Mesothelial cell of epicardium (in vitro differentiated cells): ENCODE measurements around the gene CIDEB. TPM values are rescaled to one million over a fixed set of nuclear protein-coding genes. Genes with fewer than 3 reads are reported as not detected.

Experiments used
- DNase-seq, 2 experiments: peaks; one replicate each; pipeline ENCODE4 v3.0.0; 2021; ENCODE audit warnings: low spot score in 2 of 2; ENCODE audit not compliant: unreplicated experiment in 2 of 2
- H3K27ac Mint-ChIP-seq: 2 replicates; pipeline ENCODE4 v1.8.0; 2021; ENCODE audit warnings: mixed read lengths
- H3K27me3 Mint-ChIP-seq: 2 replicates; pipeline ENCODE4 v1.8.0; 2021; ENCODE audit warnings: low read depth, mixed read lengths
- H3K36me3 Mint-ChIP-seq: 2 replicates; pipeline ENCODE4 v1.8.0; 2021; ENCODE audit warnings: mixed read lengths
- H3K4me1 Mint-ChIP-seq: 2 replicates; pipeline ENCODE4 v1.8.0; 2021; ENCODE audit warnings: mixed read lengths
- H3K4me3 Mint-ChIP-seq: 2 replicates; pipeline ENCODE4 v1.8.0; 2021; ENCODE audit warnings: mild to moderate bottlenecking, moderate library complexity, mixed read lengths
- H3K9me3 Mint-ChIP-seq: 2 replicates; pipeline ENCODE4 v1.8.0; 2021; ENCODE audit warnings: mixed read lengths
- total RNA-seq: library from RNA; stranded (reverse); gene quantifications from 3 replicates; pipeline ENCODE4 v1.2.1, GENCODE V29; 2021
- TF ChIP-seq, protein P1 (sequence below): fragments of 200-600 bp; sonication (generic); IDR thresholded peaks from one replicate; pipeline ENCODE4 v1.5.0; 2021; ENCODE audit warnings: antibody characterized with exemption; ENCODE audit not compliant: unreplicated experiment

Gene CIDEB
- total RNA-seq, 1 donor from 2014 or later = not detected

DNA sequence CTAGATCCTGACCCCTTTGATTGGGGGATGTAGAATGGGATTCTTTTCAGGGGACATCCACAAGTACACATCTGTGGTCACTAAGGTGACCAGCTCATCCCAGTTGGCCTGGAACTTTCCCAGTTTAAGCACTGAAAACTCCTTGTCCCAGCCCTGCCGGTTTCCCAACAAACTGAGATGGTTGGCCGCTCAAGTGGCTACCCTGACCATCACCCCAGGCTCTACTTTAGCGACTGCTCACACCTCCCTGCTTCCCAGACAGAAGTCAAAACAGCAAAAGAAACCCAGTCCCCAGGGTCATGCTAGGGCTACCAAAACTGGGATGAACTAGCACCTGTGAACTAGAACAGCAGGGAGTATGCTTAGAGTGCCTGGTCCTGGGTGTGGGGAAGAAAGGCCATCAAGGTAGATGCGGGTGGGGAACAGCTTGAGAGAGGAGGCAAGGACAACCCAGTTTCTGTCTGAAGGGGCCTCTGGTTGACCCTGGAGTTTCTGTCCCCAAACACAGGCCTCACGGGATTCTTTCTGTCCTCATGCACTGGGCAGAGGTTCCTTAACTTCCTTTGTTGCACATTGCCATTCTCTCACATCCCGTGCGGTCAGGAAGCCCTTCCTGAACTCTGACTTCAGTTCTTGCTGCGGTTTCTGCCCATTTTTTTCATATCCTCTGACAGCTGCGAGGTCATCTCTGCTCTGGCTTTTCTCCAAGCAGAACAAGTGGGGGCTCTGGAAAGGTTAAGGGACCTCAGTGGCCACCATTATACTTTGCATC is 5.1 kb upstream of the CIDEB start:
- peaks cover 8% of the 10 kb centered on the region for H3K27me3 Mint-ChIP-seq
- H3K9me3 Mint-ChIP-seq = no peaks in the 10 kb centered on the region
- H3K27ac Mint-ChIP-seq = no peak overlapping the region
- H3K4me1 Mint-ChIP-seq = peaks cover 2% of the 10 kb centered on the region
- H3K36me3 Mint-ChIP-seq = peaks cover 2% of the 10 kb centered on the region
- no peak for DNase-seq
- TF ChIP-seq, protein P1, sequence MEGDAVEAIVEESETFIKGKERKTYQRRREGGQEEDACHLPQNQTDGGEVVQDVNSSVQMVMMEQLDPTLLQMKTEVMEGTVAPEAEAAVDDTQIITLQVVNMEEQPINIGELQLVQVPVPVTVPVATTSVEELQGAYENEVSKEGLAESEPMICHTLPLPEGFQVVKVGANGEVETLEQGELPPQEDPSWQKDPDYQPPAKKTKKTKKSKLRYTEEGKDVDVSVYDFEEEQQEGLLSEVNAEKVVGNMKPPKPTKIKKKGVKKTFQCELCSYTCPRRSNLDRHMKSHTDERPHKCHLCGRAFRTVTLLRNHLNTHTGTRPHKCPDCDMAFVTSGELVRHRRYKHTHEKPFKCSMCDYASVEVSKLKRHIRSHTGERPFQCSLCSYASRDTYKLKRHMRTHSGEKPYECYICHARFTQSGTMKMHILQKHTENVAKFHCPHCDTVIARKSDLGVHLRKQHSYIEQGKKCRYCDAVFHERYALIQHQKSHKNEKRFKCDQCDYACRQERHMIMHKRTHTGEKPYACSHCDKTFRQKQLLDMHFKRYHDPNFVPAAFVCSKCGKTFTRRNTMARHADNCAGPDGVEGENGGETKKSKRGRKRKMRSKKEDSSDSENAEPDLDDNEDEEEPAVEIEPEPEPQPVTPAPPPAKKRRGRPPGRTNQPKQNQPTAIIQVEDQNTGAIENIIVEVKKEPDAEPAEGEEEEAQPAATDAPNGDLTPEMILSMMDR = no peak
- H3K4me3 Mint-ChIP-seq = no peak overlapping the region

DNA sequence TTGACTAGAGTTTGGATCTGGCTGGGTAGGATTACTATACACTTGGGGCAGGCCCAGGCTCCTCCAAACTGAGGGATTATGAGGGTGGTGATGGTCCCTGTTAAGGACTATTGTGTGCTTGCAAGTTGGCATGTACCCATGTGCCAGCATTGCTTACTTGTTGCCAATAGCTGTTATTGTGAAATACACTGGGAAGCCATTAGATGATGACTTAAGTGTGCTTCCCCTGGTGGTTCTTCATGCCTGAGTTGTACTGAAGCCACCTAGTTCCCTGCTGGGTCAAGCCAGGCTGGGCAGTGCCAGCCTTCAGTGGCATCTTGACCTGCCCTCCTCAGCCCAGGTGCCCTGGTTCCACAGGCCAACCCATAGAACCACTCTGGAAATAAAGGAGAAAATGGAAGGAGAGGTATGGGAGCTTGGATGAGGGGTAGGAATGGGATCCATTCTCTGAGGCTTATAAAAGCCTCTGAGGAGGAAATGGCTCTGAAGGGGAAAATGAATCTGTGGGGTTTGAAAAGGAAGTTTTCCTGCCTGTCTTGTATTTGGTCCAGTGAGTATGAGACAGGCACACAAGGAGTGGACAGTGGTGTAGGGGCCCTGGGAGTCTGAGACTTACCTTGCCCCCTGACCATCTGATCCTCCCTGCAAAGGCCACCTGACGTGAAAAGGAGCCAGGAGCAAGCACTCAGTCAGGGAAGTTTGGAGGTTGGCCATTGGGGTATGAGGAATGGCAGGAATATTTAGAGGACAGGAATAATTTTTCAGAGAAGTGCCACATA is 4.2 kb upstream of the CIDEB start:
- H3K4me3 Mint-ChIP-seq = no peak overlapping the region
- H3K27ac Mint-ChIP-seq = no peak overlapping the region
- peaks cover 2% of the 10 kb centered on the region for H3K4me1 Mint-ChIP-seq
- no peaks in the 10 kb centered on the region for H3K9me3 Mint-ChIP-seq
- no peaks in the 10 kb centered on the region for H3K27me3 Mint-ChIP-seq
- peaks cover 2% of the 10 kb centered on the region for H3K36me3 Mint-ChIP-seq
- no peak for DNase-seq
- TF ChIP-seq, protein P1 = no peak

DNA sequence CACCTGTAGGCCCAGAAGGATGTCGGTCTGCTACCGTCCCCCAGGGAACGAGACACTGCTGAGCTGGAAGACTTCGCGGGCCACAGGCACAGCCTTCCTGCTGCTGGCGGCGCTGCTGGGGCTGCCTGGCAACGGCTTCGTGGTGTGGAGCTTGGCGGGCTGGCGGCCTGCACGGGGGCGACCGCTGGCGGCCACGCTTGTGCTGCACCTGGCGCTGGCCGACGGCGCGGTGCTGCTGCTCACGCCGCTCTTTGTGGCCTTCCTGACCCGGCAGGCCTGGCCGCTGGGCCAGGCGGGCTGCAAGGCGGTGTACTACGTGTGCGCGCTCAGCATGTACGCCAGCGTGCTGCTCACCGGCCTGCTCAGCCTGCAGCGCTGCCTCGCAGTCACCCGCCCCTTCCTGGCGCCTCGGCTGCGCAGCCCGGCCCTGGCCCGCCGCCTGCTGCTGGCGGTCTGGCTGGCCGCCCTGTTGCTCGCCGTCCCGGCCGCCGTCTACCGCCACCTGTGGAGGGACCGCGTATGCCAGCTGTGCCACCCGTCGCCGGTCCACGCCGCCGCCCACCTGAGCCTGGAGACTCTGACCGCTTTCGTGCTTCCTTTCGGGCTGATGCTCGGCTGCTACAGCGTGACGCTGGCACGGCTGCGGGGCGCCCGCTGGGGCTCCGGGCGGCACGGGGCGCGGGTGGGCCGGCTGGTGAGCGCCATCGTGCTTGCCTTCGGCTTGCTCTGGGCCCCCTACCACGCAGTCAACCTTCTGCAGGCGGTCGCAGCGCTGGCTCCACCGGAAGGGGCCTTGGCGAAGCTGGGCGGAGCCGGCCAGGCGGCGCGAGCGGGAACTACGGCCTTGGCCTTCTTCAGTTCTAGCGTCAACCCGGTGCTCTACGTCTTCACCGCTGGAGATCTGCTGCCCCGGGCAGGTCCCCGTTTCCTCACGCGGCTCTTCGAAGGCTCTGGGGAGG is 3.1 kb upstream of the CIDEB start, which contains the start of gene LTB4R:
Gene LTB4R, plus strand, starts transcription at position 857 of the 959 bp plus-strand sequence. CDS start 4,150 bp downstream, outside the sequence.
- no peak for DNase-seq

DNA sequence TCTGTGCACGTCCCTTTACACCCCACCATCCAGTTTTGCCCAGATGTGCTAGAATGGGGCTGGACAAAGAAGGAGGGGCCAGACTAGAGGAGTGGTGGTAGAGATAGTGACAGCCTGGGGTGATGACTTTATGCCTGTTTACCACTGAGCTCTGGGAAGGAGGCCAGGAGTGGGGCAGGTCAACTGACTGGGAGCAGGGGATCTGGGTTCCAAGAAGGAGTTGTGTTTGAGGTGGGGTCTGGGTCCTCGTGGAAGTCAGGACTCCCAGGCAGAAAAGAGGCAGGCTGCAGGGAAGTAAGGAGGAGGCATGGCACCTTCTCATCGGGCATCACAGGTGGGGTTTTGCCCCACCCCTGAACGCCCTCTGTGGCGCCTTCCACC is 2.5 kb upstream of the CIDEB start:
- Mint-ChIP-seq H3K27ac (no peak overlapping the region), H3K27me3 (no peaks in the 10 kb centered on the region), H3K36me3 (peaks cover 11% of the 10 kb centered on the region), H3K4me3 (no peak overlapping the region), H3K9me3 (no peaks in the 10 kb centered on the region), H3K4me1 (peaks cover 2% of the 10 kb centered on the region)
- TF ChIP-seq, protein P1 = no peak
- no peak for DNase-seq

More for the DNA sequence above, 3.1 kb upstream of the CIDEB start, which contains the start of gene LTB4R:
- TF ChIP-seq, protein P1 = no peak
- Mint-ChIP-seq H3K27me3 (no peaks in the 10 kb centered on the region), H3K27ac (no peak within 1 kb of the TSS), H3K4me3 (no peak within 1 kb of the TSS), H3K4me1 (peaks cover 2% of the 10 kb centered on the region), H3K9me3 (no peaks in the 10 kb centered on the region), H3K36me3 (peaks cover 5% of the 10 kb centered on the region)
